Measurements from ENCODE around the gene ODC1.

ODC1 gene

GRCh38 chr2:10473121-10473756, 25.1 kb upstream of the ODC1 start:
- DNase-seq (ENCODE audit: low spot score) = no peak
- TF ChIP-seq CTCF (IDR thresholded peaks at IDR 0.05; ENCODE audit: extremely low read depth, insufficient read depth, missing control alignments) = no peak
- in situ Hi-C loops (cut with MboI; ENCODE audit: low pct_unique_long_range_greater_than_20kb, low sequenced_read_pairs, unreplicated experiment) = no loop called here

- TF ChIP-seq CTCF (IDR thresholded peaks at IDR 0.05; ENCODE audit: extremely low read depth, insufficient read depth, missing control alignments) = no peak
- DNase-seq (ENCODE audit: low spot score) = no peak
- in situ Hi-C loops (cut with MboI; ENCODE audit: low pct_unique_long_range_greater_than_20kb, low sequenced_read_pairs, unreplicated experiment) = no loop called here
Measured at GRCh38 chr2:10471955-10472354, 23.8 kb upstream of the ODC1 start.

GRCh38 chr2:10471046-10471571, 23.0 kb upstream of the ODC1 start:
- TF ChIP-seq CTCF (IDR thresholded peaks at IDR 0.05; ENCODE audit: extremely low read depth, insufficient read depth, missing control alignments) = no peak
- in situ Hi-C loops (cut with MboI; ENCODE audit: low pct_unique_long_range_greater_than_20kb, low sequenced_read_pairs, unreplicated experiment) = no loop called here
- no peak for DNase-seq (ENCODE audit: low spot score)

- no peak for TF ChIP-seq CTCF (IDR thresholded peaks at IDR 0.05; ENCODE audit: extremely low read depth, insufficient read depth, missing control alignments)
- DNase-seq (ENCODE audit: low spot score) = no peak
- in situ Hi-C loops (cut with MboI; ENCODE audit: low pct_unique_long_range_greater_than_20kb, low sequenced_read_pairs, unreplicated experiment) = no loop called here
Measured at GRCh38 chr2:10469955-10470608, 22.0 kb upstream of the ODC1 start.

- in situ Hi-C loops (cut with MboI; ENCODE audit: low pct_unique_long_range_greater_than_20kb, low sequenced_read_pairs, unreplicated experiment) = no loop called here
- DNase-seq (ENCODE audit: low spot score) = no peak
- no peak for TF ChIP-seq CTCF (IDR thresholded peaks at IDR 0.05; ENCODE audit: extremely low read depth, insufficient read depth, missing control alignments)
Measured at GRCh38 chr2:10469301-10469700, 21.2 kb upstream of the ODC1 start.

- TF ChIP-seq CTCF (IDR thresholded peaks at IDR 0.05; ENCODE audit: extremely low read depth, insufficient read depth, missing control alignments) = no peak
- no peak for DNase-seq (ENCODE audit: low spot score)
- in situ Hi-C loops (cut with MboI; ENCODE audit: low pct_unique_long_range_greater_than_20kb, low sequenced_read_pairs, unreplicated experiment) = no loop called here
Measured at GRCh38 chr2:10467401-10467800, 19.3 kb upstream of the ODC1 start.
